Activated T-cell treated with anti-CD3 and anti-CD28 coated beads, Interleukin-2, amount 50 U/mL, for 4 hours (primary cell): Measurements from ENCODE around the gene ZNHIT1. TPM values are rescaled to one million over a fixed set of nuclear protein-coding genes. Genes with fewer than 3 reads are reported as not detected.
"Not testable (repeated sequence)": the region's sequence is repeated elsewhere in the genome, so short reads cannot be mapped to it uniquely, and the experiment has no call there.

Source experiments
- ATAC-seq, 2 donors: fragments of 200-7000 bp; cut with Tn5 transposase; one replicate each; pipeline ENCODE4 v1.10.0; 2021
- DNase-seq: peaks from one replicate; pipeline ENCODE4 v3.0.0-alpha.2; 2020
- H3K27me3 Mint-ChIP-seq: one replicate; pipeline ENCODE4 v1.8.0; 2021; ENCODE audit warnings: low read depth, mixed read lengths
- H3K36me3 Mint-ChIP-seq: one replicate; pipeline ENCODE4 v1.8.0; 2022; ENCODE audit warnings: mixed read lengths; ENCODE audit not compliant: insufficient read depth
- H3K4me1 Mint-ChIP-seq: one replicate; pipeline ENCODE4 v1.8.0; 2021; ENCODE audit warnings: low read depth, mixed read lengths
- H3K4me3 Mint-ChIP-seq: one replicate; pipeline ENCODE4 v1.8.0; 2021; ENCODE audit warnings: mild to moderate bottlenecking, moderate library complexity, mixed read lengths
- H3K9me3 Mint-ChIP-seq: one replicate; pipeline ENCODE4 v1.8.0; 2021; ENCODE audit warnings: mixed read lengths
- total RNA-seq, 3 donors: library from RNA; stranded (reverse); gene quantifications; one replicate each; pipeline ENCODE4 v1.2.1, GENCODE V29; 2021

Gene ZNHIT1
- total RNA-seq, 3 donors from 2014 or later, result 50.4 to 55.0 (median 53.2) TPM

DNA sequence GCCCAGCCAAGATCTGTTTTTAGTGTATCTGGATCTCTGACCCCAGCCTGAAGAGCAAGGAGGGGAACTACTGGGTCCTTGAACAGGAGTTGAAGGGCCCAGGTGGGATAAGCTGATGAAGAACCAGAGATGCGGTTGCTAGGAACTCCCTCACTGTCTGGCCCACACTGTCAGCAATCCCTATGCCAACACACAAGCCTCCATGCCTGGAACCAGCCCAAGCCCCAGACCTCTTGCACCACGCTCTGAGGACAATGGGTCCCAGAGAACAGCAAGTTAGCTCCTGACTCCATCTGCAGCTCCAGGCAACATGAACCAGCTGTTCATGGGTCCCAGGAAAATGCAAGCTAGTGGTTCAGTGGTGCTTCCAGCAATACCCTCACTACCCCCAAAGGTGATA lies 40.3 kb upstream of the ZNHIT1 start:
- ATAC-seq, result no peak

DNA sequence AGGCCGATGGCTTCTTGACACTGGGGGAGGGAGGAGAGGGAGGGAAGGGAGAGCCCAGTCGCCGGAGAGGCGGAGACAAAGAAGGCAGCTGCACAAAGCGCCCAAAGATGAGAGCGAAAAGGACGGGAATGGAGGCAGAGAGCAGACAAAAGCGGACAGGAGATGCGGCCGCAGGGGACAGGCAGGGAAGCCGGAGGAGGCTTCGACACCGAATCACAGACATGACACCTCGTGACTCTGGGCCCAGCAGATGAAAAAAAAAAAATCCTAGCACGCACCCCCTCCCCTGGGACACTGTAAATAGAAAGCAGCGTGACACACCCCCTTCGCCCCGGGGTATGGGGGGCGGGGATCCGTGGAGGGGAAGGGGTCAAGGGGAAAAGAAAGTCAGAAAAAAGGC lies 38.8 kb upstream of the ZNHIT1 start:
- ATAC-seq, result no peak
- H3K4me3 Mint-ChIP-seq, result peak overlapping the region; percentile 19

More for the DNA sequence above, 40.3 kb upstream of the ZNHIT1 start:
- no peaks in the 10 kb centered on the region for H3K36me3 Mint-ChIP-seq
- H3K4me3 Mint-ChIP-seq, result no peak overlapping the region
- H3K4me1 Mint-ChIP-seq, result peaks cover 19% of the 10 kb centered on the region
- DNase-seq, result no peak
- H3K27me3 Mint-ChIP-seq, result peaks cover 81% of the 10 kb centered on the region
- no peaks in the 10 kb centered on the region for H3K9me3 Mint-ChIP-seq

DNA sequence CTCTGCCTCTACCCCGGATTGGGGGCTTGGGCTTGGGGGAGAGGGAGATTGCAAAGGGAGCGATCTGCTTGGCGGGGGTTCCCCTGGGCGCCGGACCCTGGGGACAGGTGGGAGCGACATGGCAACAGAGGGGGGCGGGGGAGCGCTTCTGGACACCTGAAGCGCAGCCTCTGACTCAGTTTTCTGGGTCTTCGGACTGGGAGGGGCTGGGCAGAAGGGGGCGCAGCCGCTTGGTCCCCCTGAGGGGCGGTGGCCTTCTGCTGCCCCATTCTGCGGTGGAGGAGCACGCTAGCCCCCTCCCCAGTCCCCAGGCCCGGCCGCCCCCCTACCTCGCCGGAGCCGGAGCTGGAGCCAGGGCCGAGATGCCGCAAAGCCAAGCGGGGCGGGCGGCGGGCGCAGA lies 38.3 kb upstream of the ZNHIT1 start:
- no peak for DNase-seq
- Mint-ChIP-seq H3K4me1 (peaks cover 7% of the 10 kb centered on the region), H3K4me3 (no peak overlapping the region), H3K36me3 (no peaks in the 10 kb centered on the region), H3K9me3 (no peaks in the 10 kb centered on the region), H3K27me3 (peaks cover 67% of the 10 kb centered on the region)
- ATAC-seq, result no peak

More for the DNA sequence above, 38.8 kb upstream of the ZNHIT1 start:
- peaks cover 71% of the 10 kb centered on the region for H3K27me3 Mint-ChIP-seq
- H3K4me1 Mint-ChIP-seq, result peaks cover 10% of the 10 kb centered on the region
- no peaks in the 10 kb centered on the region for H3K9me3 Mint-ChIP-seq
- no peak for DNase-seq
- H3K36me3 Mint-ChIP-seq, result no peaks in the 10 kb centered on the region

DNA sequence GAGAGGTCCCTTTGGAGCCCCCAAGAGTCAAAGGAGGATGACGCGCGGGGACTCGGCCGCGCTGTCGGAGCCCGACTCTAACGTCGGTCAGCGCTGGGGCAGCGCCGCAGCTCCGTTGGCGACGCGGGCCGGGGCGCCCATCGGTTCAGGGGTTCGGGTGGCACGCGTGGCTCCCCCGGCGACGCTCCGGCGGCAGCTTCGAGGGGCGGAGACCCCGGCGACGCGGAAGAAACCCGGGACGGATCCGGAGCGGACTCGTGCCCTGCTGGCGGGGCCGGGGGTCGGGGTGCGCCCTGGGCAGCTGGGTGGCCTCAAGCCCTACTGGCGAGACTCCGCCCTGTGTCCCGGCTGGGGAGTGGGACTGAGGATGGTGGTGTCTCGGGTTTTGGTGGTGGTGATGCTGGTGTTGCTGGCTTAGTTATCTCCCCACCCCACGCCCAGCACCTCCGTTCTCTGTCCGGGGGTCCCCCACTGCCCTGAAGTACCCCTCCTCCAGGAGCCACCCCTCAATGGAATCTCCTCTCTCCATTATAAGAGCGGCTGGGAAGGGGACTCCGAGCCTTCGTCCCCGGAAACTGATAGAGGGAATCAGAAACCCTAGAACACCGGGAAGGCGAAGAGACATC lies 37.7 kb upstream of the ZNHIT1 start, which contains the start of gene NAT16:
TSS of gene NAT16 (minus strand) at position 164 of the 626 bp plus-strand sequence. CDS start 5,486 bp downstream, outside the sequence.
- Mint-ChIP-seq H3K4me3 (peak within 1 kb of the TSS; percentile 19), H3K36me3 (no peaks in the 10 kb centered on the region), H3K4me1 (peaks cover 6% of the 10 kb centered on the region), H3K27me3 (peaks cover 66% of the 10 kb centered on the region), H3K9me3 (no peaks in the 10 kb centered on the region)
- ATAC-seq, result no peak
- DNase-seq, result no peak

DNA sequence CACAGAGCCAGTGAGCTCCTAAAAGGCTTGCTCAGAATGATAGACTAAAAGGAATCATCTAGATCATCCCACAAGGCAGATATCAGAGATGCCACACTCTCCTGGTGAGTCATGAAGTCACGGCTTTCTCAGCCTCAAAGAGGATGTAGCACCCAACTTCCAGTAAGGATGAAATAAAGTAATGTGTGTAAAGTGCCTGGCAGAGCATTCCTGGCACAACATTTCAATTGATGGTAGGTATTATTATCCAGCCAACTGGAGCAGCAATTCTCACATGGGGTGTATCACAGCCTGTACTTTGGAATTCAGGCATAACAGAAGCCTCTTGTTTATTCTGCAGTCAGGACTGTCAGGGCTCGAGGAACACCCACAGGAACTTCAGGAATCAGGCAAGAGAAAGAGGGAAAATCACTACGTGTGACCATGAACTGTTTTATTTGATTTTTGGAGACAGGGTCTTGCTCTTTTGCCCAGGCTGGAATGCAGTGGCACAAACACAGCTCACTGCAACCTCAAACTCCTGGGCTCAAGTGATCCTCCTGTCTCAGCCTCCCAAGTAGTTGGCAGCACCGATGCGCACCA lies 32.6 kb upstream of the ZNHIT1 start:
- no peaks in the 10 kb centered on the region for H3K36me3 Mint-ChIP-seq
- H3K27me3 Mint-ChIP-seq, result peaks cover 33% of the 10 kb centered on the region
- DNase-seq, result no peak
- ATAC-seq, result no peak
- no peak overlapping the region for H3K4me3 Mint-ChIP-seq
- peaks cover 2% of the 10 kb centered on the region for H3K4me1 Mint-ChIP-seq
- H3K9me3 Mint-ChIP-seq, result no peaks in the 10 kb centered on the region

DNA sequence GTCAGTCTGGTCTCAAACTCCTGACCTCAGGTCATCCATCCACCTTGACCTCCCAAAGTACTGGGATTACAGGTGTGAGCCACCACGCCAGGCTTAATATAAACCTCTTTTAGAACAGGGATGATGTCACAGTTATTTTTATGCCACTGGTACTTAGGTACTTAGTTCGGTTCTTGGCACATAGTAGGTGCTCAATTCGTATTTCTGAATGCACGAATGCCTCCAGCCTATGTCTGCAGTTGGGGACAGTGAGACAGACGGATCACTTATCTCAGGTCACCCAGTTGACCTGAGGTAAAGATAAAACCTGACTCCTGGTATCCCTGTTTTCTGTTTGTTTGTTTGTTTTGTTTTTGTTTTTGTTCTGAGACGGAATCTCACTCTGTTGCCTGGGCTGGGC lies 31.8 kb upstream of the ZNHIT1 start:
- DNase-seq, result no peak
- no peaks in the 10 kb centered on the region for H3K4me1 Mint-ChIP-seq
- no peaks in the 10 kb centered on the region for H3K9me3 Mint-ChIP-seq
- no peak for ATAC-seq
- H3K36me3 Mint-ChIP-seq, result no peaks in the 10 kb centered on the region
- H3K4me3 Mint-ChIP-seq, result no peak overlapping the region
- peaks cover 26% of the 10 kb centered on the region for H3K27me3 Mint-ChIP-seq

DNA sequence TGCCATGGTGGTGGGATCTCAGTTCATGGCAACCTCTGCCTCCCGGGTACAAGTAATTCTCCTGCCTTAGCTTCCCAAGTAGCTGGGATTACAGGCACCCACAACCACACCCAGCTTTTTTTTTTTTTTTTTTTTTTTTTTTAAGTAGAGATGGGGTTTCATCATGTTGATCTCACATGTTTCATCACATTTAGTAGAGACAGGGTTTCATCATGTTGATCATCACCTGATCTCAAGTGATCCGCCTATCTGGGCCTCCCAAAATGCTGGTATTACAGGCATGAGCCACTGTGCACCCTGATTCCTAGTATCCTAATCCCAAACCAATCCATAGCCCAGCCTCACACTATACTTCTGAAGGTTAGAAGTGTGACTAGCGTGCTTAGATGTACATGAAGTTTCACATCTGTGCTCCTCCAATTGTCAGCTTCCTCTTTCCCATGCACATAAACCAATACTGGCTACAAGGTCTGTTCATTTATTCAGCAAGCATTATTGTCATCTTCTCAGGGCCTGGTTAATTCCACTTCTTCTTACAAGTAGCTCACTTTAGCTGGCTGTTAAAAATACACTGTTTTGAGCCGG lies 31.0 kb upstream of the ZNHIT1 start:
- H3K4me3 Mint-ChIP-seq, result no peak overlapping the region

DNA sequence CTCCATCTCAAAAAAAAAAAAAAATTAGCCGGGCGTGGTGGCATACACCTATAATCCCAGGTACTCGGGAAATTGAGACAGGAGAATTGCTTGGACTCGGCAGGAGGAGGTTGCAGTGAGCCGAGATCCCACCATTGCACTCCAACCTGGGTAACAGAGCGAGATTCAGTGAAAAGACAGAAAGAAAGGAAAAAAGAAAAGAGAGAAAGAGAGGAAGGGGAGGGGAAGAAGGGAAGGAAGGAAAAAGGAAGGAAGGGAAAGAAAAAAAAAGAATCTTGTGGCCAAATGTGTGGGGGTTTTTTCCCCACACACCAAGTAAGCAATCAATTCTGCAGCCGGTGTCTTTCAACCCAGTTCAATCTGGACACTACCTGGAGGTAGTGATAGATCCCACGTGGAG lies 28.9 kb upstream of the ZNHIT1 start:
- no peaks in the 10 kb centered on the region for H3K36me3 Mint-ChIP-seq
- ATAC-seq (no peak), DNase-seq (no peak)
- no peaks in the 10 kb centered on the region for H3K9me3 Mint-ChIP-seq
- peaks cover 12% of the 10 kb centered on the region for H3K27me3 Mint-ChIP-seq
- H3K4me3 Mint-ChIP-seq, result no peak overlapping the region
- H3K4me1 Mint-ChIP-seq, result no peaks in the 10 kb centered on the region

More for the DNA sequence above, 31.0 kb upstream of the ZNHIT1 start:
- Mint-ChIP-seq H3K9me3 (no peaks in the 10 kb centered on the region), H3K27me3 (peaks cover 22% of the 10 kb centered on the region), H3K4me1 (no peaks in the 10 kb centered on the region), H3K36me3 (no peaks in the 10 kb centered on the region)
- DNase-seq (no peak), ATAC-seq (no peak)

DNA sequence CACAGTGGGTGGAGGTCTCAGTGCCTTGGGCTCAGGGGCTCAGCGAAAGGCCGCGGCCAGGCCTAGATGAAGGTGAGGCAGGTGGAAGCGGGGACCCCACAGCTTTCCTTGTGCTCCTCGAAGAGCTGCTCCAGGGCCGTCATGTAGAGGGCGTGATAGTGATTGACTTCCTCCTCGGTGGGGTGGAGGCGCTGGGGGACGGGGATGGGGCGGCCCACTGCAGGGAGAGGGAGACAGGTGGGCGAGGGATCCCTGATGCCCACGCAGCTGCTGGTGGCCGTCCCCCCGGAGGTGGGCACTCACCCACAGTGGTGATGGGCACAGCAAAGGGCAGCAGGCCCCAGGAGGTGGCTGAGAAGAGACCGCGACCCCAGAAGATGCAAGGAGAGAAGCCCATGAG lies 22.1 kb upstream of the ZNHIT1 start:
- H3K4me1 Mint-ChIP-seq, result peaks cover 3% of the 10 kb centered on the region
- ATAC-seq (no peak), DNase-seq (no peak)
- no peaks in the 10 kb centered on the region for H3K9me3 Mint-ChIP-seq
- H3K27me3 Mint-ChIP-seq, result peaks cover 17% of the 10 kb centered on the region
- no peak overlapping the region for H3K4me3 Mint-ChIP-seq
- H3K36me3 Mint-ChIP-seq, result no peaks in the 10 kb centered on the region

DNA sequence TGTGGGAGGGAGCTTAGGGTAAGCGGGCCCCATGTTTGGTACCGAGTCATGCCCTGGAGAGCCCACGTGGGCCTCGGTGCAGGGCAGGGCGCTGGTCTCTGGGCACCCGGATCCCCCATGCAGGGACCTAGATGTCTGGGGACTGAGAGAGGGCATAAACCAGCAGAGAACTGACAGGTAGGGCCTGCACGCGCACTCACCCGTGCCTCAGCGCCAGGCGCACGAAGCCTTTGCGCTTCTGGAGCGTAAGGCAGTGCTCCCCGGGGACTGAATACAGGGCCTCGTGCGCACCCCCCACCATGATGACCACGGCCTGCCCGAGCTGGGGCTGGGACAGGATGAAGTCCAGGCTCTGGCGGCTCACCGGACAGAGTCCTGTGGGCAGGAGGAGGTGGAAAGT lies 20.0 kb upstream of the ZNHIT1 start:
- DNase-seq (no peak), ATAC-seq (no peak)
- Mint-ChIP-seq H3K4me1 (peaks cover 7% of the 10 kb centered on the region), H3K27me3 (peaks cover 32% of the 10 kb centered on the region), H3K4me3 (no peak overlapping the region), H3K36me3 (no peaks in the 10 kb centered on the region), H3K9me3 (no peaks in the 10 kb centered on the region)

DNA sequence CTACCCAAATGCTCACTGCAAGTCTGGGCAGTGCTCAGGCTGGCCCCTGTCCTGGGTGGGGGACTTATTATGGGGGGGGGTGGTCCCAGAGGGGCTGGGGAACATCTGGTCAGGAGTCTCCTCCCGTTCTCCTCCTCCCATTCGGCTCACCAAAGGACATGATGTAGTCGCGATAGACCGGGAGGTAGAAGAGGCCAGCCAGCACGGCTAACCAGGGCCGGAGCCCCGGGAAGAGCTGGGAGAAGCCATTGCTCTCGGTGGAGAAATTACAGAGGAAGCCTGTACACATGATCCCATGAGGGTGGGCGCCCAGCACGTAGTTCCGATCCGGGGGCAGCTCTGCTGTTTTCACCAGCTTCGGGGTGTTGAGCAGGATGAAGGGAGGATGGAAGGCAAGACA lies 19.5 kb upstream of the ZNHIT1 start:
- DNase-seq, result no peak
- H3K27me3 Mint-ChIP-seq, result peaks cover 33% of the 10 kb centered on the region
- ATAC-seq, result no peak
- H3K4me3 Mint-ChIP-seq, result no peak overlapping the region
- peaks cover 8% of the 10 kb centered on the region for H3K4me1 Mint-ChIP-seq
- no peaks in the 10 kb centered on the region for H3K36me3 Mint-ChIP-seq
- no peaks in the 10 kb centered on the region for H3K9me3 Mint-ChIP-seq

DNA sequence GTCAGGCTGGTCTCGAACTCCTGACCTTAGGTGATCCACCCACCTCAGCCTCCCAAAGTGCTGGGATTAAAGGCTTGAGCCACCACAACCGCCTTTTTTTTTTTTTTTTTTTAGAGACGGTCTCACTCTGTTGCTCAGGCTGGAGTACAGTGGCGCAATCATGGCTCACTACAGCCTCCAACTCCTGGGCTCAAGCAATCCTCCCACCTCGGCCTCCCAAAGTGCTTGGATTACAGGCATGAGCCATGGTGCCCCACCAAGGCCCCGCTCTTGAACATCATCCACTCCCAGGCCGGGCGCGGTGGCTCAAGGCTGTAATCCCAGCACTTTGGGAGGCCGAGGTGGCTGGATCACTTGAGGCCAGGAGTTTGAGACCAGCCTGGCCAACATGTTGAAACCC lies 18.4 kb upstream of the ZNHIT1 start:
- Mint-ChIP-seq H3K4me1 (peaks cover 13% of the 10 kb centered on the region), H3K27me3 (peaks cover 34% of the 10 kb centered on the region)
- DNase-seq, H3K4me3 Mint-ChIP-seq, H3K9me3 Mint-ChIP-seq, H3K36me3 Mint-ChIP-seq, ATAC-seq: not testable (repeated sequence)

DNA sequence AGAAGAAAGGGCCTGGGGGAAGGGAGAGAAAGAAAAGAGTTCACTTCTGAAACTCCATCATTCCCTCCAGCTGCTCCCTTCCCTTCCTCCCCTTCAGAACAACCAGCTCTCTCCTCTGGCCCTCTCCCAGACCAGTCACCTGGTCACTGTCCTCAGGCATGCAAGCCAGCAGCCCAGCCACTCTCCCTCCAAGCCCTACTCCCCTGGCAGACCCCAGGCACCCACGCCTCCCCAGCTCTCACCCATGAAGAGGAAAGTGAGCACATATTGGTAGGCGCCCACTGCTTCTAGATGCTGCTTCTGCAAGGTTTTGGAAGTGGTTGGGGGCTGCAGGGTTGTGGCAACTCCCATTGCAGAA lies 17.5 kb upstream of the ZNHIT1 start:
- no peak overlapping the region for H3K4me3 Mint-ChIP-seq
- no peaks in the 10 kb centered on the region for H3K36me3 Mint-ChIP-seq
- peaks cover 13% of the 10 kb centered on the region for H3K4me1 Mint-ChIP-seq
- DNase-seq (no peak), ATAC-seq (no peak)
- peaks cover 34% of the 10 kb centered on the region for H3K27me3 Mint-ChIP-seq
- H3K9me3 Mint-ChIP-seq, result no peaks in the 10 kb centered on the region

DNA sequence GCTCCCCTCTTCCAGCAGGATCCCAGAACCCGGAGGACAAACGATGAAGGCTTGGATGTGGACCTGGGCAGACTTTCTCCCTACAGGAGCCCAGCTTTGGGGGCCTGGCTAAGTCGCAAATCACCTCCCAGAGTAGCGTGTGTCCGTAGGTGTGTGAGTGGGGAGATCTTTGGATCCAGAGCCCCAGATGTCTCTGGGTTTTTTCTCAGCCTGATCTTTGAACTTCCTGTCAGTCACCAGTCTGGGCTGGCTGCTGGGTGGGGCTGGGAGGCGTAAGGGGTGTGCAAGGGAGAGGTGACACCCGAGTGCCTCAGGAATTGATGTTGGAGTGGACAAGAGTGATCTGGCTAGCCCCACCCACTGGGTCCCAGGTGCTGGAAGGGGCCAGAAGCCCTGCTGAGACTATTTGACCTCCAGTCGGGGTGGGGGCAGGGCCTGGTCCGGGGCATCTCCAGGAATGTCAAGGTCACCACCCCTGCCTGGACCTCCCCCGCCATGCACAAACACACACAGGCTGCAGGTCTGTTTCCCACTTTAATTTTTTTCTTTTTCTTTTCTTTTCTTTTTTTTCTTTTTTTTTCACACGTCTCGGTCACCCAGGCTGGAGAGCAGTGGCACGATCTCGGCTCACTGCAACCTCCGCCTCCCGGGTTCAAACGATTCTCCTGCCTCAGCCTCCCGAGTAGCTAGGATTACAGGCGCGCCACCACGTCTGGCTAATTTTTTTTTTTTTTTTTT lies 16.9 kb upstream of the ZNHIT1 start, which contains the start of gene MOGAT3:
TSS of gene MOGAT3 (minus strand) at position 175 of the 738 bp plus-strand sequence. CDS start 182 bp downstream, outside the sequence.
- H3K9me3 Mint-ChIP-seq, result no peaks in the 10 kb centered on the region
- H3K36me3 Mint-ChIP-seq, result no peaks in the 10 kb centered on the region
- H3K4me3 Mint-ChIP-seq, result no peak within 1 kb of the TSS
- H3K4me1 Mint-ChIP-seq, result peaks cover 13% of the 10 kb centered on the region
- ATAC-seq (peak in 1 of 2 donors; percentile 35), DNase-seq (no peak)
- H3K27me3 Mint-ChIP-seq, result peaks cover 34% of the 10 kb centered on the region
